Measurements from ENCODE around the gene DNER.
A peak's percentile ranks its signal among the peaks of the same experiment; 100 is the strongest.
"Not testable (repeated sequence)": the region's sequence is repeated elsewhere in the genome, so short reads cannot be mapped to it uniquely, and the experiment has no call there.

Gene DNER

GRCh38 chr2:229714080-229714735, at the start of gene DNER:
DNER (minus strand) TSS chr2:229714555; CDS start chr2:229714423, 132 bp downstream.
- peak; percentile 76 to 81 for ATAC-seq

- ATAC-seq, result no peak
These were observed 47.3 kb upstream of the DNER start for GRCh38 chr2:229761663-229762062.

GRCh38 chr2:229757462-229757861, 43.1 kb upstream of the DNER start:
- ATAC-seq, result not testable (repeated sequence)

- ATAC-seq, result no peak
These were observed 38.8 kb upstream of the DNER start for GRCh38 chr2:229752970-229753729.

- ATAC-seq, result no peak
These were observed 35.4 kb upstream of the DNER start for GRCh38 chr2:229749779-229750178.

- ATAC-seq, result no peak
These were observed 34.6 kb upstream of the DNER start for GRCh38 chr2:229748950-229749349.

- not testable (repeated sequence) for ATAC-seq
These were observed 28.3 kb upstream of the DNER start for GRCh38 chr2:229742691-229743090.

- no peak for ATAC-seq
These were observed 25.9 kb upstream of the DNER start for GRCh38 chr2:229740279-229740678.

- ATAC-seq, result no peak
These were observed 23.8 kb upstream of the DNER start for GRCh38 chr2:229738024-229738625.

- no peak for ATAC-seq
These were observed 20.1 kb upstream of the DNER start for GRCh38 chr2:229734410-229734809.

- ATAC-seq, result no peak
These were observed 19.4 kb upstream of the DNER start for GRCh38 chr2:229733611-229734245.

- no peak for ATAC-seq
These were observed 18.5 kb upstream of the DNER start for GRCh38 chr2:229732897-229733296.

GRCh38 chr2:229731916-229732315, 17.6 kb upstream of the DNER start:
- ATAC-seq, result no peak

- no peak for ATAC-seq
These were observed 17.0 kb upstream of the DNER start for GRCh38 chr2:229731363-229731762.

- no peak for ATAC-seq
These were observed 14.0 kb upstream of the DNER start for GRCh38 chr2:229728370-229728769.

GRCh38 chr2:229726643-229727042, 12.3 kb upstream of the DNER start:
- no peak for ATAC-seq

GRCh38 chr2:229725716-229726574, 11.6 kb upstream of the DNER start:
- no peak for ATAC-seq

- ATAC-seq, result not testable (repeated sequence)
These were observed 8.8 kb upstream of the DNER start for GRCh38 chr2:229723192-229723591.

GRCh38 chr2:229719926-229720647, 5.7 kb upstream of the DNER start:
- ATAC-seq, result no peak

- ATAC-seq, result no peak
These were observed 3.7 kb upstream of the DNER start for GRCh38 chr2:229718057-229718456.

GRCh38 chr2:229715895-229716507, 1.6 kb upstream of the DNER start:
- no peak for ATAC-seq

All from activated CD4-positive, CD25-positive, alpha-beta regulatory T cell treated with anti-CD3 and anti-CD28 coated beads, Interleukin-2, amount 50 U/mL, for 24 hours (primary cell).